ENCODE results near the gene C4orf17. TPM values are rescaled to one million over a fixed set of nuclear protein-coding genes. Genes with fewer than 3 reads are reported as not detected.

C4orf17 gene
- polyA plus RNA-seq, 1 donor from 2014 or later: not detected

DNA sequence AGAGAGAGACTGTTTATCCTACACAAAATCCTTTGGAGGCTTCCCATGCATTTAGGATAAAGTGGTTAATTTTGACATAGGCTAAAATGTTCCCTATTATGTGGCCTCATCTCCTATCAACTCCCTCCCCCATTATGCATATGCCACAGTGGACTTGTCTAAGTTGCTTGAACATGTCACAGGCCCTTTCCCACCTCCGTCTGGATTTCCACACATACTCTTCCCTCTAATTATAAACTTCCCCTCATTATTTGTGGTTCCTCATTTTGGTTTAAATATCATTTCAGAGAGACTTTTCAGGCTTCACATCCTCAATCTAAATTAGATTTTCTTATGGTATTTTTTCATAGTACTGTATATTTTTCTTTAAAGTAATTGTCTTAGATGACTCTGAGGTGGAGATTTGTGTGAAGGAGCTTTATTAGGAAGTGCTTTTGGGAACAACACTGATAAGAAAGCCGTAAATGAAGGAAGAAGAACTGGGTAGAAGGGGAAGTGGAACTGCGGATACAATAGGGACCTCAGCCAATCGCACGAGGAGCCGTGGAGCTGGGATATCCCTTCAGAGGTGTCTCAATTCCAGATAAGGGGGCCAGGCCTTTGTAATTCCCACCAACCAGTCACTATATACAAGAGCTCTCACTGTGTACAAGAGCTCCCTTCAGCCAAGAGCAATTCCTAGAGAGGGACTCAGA is 7.9 kb downstream of the C4orf17 start:
- no peaks in the 10 kb centered on the region for H3K36me3 ChIP-seq (ENCODE audit: insufficient read depth, low read length)
- no peaks in the 10 kb centered on the region for H3K27me3 ChIP-seq (ENCODE audit: insufficient read depth, low read depth, low read length)
- no peak overlapping the region for H2AFZ ChIP-seq (ENCODE audit: low read depth, low read length)
- TF ChIP-seq TAF1 (IDR thresholded peaks at IDR 0.05; ENCODE audit: low read depth) (no peak), EZH2 (IDR thresholded peaks at IDR 0.05; ENCODE audit: borderline replicate concordance, insufficient read depth, low read length, poor library complexity, severe bottlenecking) (no peak), RAD21 (conservative IDR thresholded peaks at IDR 0.05) (no peak), POLR2AphosphoS5 (IDR thresholded peaks at IDR 0.05) (no peak), SMC3 (conservative IDR thresholded peaks at IDR 0.05; ENCODE audit: poor library complexity) (no peak), MXI1 (conservative IDR thresholded peaks at IDR 0.05; ENCODE audit: poor library complexity, severe bottlenecking) (no peak), EP300 (conservative IDR thresholded peaks at IDR 0.05; ENCODE audit: poor library complexity, severe bottlenecking) (no peak)
- TF ChIP-seq, protein P1, sequence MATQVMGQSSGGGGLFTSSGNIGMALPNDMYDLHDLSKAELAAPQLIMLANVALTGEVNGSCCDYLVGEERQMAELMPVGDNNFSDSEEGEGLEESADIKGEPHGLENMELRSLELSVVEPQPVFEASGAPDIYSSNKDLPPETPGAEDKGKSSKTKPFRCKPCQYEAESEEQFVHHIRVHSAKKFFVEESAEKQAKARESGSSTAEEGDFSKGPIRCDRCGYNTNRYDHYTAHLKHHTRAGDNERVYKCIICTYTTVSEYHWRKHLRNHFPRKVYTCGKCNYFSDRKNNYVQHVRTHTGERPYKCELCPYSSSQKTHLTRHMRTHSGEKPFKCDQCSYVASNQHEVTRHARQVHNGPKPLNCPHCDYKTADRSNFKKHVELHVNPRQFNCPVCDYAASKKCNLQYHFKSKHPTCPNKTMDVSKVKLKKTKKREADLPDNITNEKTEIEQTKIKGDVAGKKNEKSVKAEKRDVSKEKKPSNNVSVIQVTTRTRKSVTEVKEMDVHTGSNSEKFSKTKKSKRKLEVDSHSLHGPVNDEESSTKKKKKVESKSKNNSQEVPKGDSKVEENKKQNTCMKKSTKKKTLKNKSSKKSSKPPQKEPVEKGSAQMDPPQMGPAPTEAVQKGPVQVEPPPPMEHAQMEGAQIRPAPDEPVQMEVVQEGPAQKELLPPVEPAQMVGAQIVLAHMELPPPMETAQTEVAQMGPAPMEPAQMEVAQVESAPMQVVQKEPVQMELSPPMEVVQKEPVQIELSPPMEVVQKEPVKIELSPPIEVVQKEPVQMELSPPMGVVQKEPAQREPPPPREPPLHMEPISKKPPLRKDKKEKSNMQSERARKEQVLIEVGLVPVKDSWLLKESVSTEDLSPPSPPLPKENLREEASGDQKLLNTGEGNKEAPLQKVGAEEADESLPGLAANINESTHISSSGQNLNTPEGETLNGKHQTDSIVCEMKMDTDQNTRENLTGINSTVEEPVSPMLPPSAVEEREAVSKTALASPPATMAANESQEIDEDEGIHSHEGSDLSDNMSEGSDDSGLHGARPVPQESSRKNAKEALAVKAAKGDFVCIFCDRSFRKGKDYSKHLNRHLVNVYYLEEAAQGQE (IDR thresholded peaks at IDR 0.05; ENCODE audit: borderline replicate concordance): no peak
- TF ChIP-seq, protein P2, sequence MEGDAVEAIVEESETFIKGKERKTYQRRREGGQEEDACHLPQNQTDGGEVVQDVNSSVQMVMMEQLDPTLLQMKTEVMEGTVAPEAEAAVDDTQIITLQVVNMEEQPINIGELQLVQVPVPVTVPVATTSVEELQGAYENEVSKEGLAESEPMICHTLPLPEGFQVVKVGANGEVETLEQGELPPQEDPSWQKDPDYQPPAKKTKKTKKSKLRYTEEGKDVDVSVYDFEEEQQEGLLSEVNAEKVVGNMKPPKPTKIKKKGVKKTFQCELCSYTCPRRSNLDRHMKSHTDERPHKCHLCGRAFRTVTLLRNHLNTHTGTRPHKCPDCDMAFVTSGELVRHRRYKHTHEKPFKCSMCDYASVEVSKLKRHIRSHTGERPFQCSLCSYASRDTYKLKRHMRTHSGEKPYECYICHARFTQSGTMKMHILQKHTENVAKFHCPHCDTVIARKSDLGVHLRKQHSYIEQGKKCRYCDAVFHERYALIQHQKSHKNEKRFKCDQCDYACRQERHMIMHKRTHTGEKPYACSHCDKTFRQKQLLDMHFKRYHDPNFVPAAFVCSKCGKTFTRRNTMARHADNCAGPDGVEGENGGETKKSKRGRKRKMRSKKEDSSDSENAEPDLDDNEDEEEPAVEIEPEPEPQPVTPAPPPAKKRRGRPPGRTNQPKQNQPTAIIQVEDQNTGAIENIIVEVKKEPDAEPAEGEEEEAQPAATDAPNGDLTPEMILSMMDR (IDR thresholded peaks at IDR 0.05; ENCODE audit: poor library complexity, severe bottlenecking): no peak
- H3K27ac ChIP-seq (ENCODE audit: low read length): no peak overlapping the region
- H3K4me3 ChIP-seq (ENCODE audit: low read length): no peak overlapping the region
- H3K9me2 ChIP-seq (ENCODE audit: insufficient read depth, low read length): no peaks in the 10 kb centered on the region
- H3K79me2 ChIP-seq (replicated peaks; ENCODE audit: insufficient read depth, low read length): no peaks in the 10 kb centered on the region
- H4K20me1 ChIP-seq (ENCODE audit: insufficient read depth): no peaks in the 10 kb centered on the region
- H3F3A ChIP-seq (ENCODE audit: insufficient read depth, low read length, poor library complexity, severe bottlenecking): no peaks in the 10 kb centered on the region
- no peak overlapping the region for H3K4me2 ChIP-seq (ENCODE audit: low read length)
- H3K9me3 ChIP-seq (ENCODE audit: low read length): no peaks in the 10 kb centered on the region
- H3K9ac ChIP-seq (ENCODE audit: low read length): no peak overlapping the region

DNA sequence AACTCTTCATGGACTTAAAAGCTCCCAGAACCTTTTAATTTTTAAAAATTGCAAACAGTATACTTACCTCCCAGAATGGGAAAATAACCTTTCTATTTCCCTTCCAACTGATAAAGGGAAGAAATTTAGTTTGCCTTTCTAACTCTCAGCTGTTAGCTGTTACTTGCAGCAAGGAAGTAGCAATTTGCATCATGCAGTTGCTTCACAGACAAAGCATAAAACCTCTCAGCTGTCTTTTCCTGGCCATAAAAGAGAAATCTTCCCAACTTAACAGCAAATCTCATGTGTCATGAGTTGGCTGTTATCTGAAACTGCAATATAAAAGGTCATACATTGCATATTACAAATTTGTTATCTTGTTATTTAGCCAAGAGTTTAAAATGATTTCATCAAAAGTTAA is 18.4 kb downstream of the C4orf17 start:
- Histone ChIP-seq H3K9me2 (ENCODE audit: insufficient read depth, low read length) (no peaks in the 10 kb centered on the region), H2AFZ (ENCODE audit: low read depth, low read length) (no peak overlapping the region), H3K79me2 (replicated peaks; ENCODE audit: insufficient read depth, low read length) (no peaks in the 10 kb centered on the region), H3K4me2 (ENCODE audit: low read length) (no peak overlapping the region), H4K20me1 (ENCODE audit: insufficient read depth) (no peaks in the 10 kb centered on the region), H3K9ac (ENCODE audit: low read length) (no peak overlapping the region), H3F3A (ENCODE audit: insufficient read depth, low read length, poor library complexity, severe bottlenecking) (no peaks in the 10 kb centered on the region), H3K27me3 (ENCODE audit: insufficient read depth, low read depth, low read length) (no peaks in the 10 kb centered on the region), H3K4me3 (ENCODE audit: low read length) (no peak overlapping the region), H3K36me3 (ENCODE audit: insufficient read depth, low read length) (no peaks in the 10 kb centered on the region), H3K27ac (ENCODE audit: low read length) (no peak overlapping the region), H3K9me3 (ENCODE audit: low read length) (no peaks in the 10 kb centered on the region)
- TF ChIP-seq MXI1 (conservative IDR thresholded peaks at IDR 0.05; ENCODE audit: poor library complexity, severe bottlenecking) (no peak), TAF1 (IDR thresholded peaks at IDR 0.05; ENCODE audit: low read depth) (no peak)
- TF ChIP-seq, protein P1 (IDR thresholded peaks at IDR 0.05; ENCODE audit: borderline replicate concordance): no peak
